NB4 (cell line): ENCODE data around the gene DAB1.

Experiments used
- DNase-seq: peaks from one replicate; pipeline ENCODE4 v3.0.0; 2010; ENCODE audit warnings: low read depth
- H3K4me3 ChIP-seq: one replicate; pipeline ENCODE4 v1.5.1; 2011; ENCODE audit warnings: mild to moderate bottlenecking, low read depth, low read length, moderate library complexity
- CTCF ChIP-seq: IDR thresholded peaks from one replicate; pipeline ENCODE4 v1.5.1; 2012; ENCODE audit warnings: low read depth, low read length
- MAX ChIP-seq: IDR thresholded peaks from 2 replicates; pipeline ENCODE4 v1.6.1; 2011; ENCODE audit warnings: low read depth, low read length
- MYC ChIP-seq: IDR thresholded peaks from 2 replicates; pipeline ENCODE4 v1.6.1; 2011; ENCODE audit warnings: low read depth, low read length
- POLR2A ChIP-seq: IDR thresholded peaks from 2 replicates; pipeline ENCODE4 v1.6.1; 2011; ENCODE audit warnings: mild to moderate bottlenecking; ENCODE audit not compliant: insufficient read length; ENCODE audit errors: extremely low read depth

Gene DAB1

GRCh38 chr1:57269630-57270225 is 154.1 kb downstream of the DAB1 start:
- DNase-seq, result no peak
- TF ChIP-seq MYC (no peak), CTCF (no peak), MAX (no peak), POLR2A (no peak)
- H3K4me3 ChIP-seq, result no peak overlapping the region

- TF ChIP-seq CTCF (no peak), MAX (no peak), MYC (no peak), POLR2A (no peak)
- no peak overlapping the region for H3K4me3 ChIP-seq
- DNase-seq, result no peak
Observed at GRCh38 chr1:57265104-57265503, 158.8 kb downstream of the DAB1 start.

- no peak for DNase-seq
- H3K4me3 ChIP-seq, result no peak overlapping the region
- no peak for TF ChIP-seq MAX
- no peak for TF ChIP-seq MYC
- TF ChIP-seq POLR2A, result no peak
- no peak for TF ChIP-seq CTCF
Observed at GRCh38 chr1:57262472-57262871, 161.4 kb downstream of the DAB1 start.

GRCh38 chr1:57258557-57259325 is 165.1 kb downstream of the DAB1 start:
- TF ChIP-seq CTCF (no peak), MAX (no peak), POLR2A (no peak), MYC (no peak)
- no peak for DNase-seq
- H3K4me3 ChIP-seq, result no peak overlapping the region

GRCh38 chr1:57255945-57256344 is 167.9 kb downstream of the DAB1 start:
- no peak overlapping the region for H3K4me3 ChIP-seq
- TF ChIP-seq MYC (no peak), POLR2A (no peak), CTCF (no peak), MAX (no peak)
- DNase-seq, result no peak
